Mesothelial cell of epicardium (in vitro differentiated cells): Measurements from ENCODE around the gene KCNK15. TPM values are rescaled to one million over a fixed set of nuclear protein-coding genes. Genes with fewer than 3 reads are reported as not detected.

Source experiments
- DNase-seq, 2 experiments: peaks; one replicate each; pipeline ENCODE4 v3.0.0; 2021; ENCODE audit warnings: low spot score in 2 of 2; ENCODE audit not compliant: unreplicated experiment in 2 of 2
- H3K27ac Mint-ChIP-seq: 2 replicates; pipeline ENCODE4 v1.8.0; 2021; ENCODE audit warnings: mixed read lengths
- H3K27me3 Mint-ChIP-seq: 2 replicates; pipeline ENCODE4 v1.8.0; 2021; ENCODE audit warnings: low read depth, mixed read lengths
- H3K36me3 Mint-ChIP-seq: 2 replicates; pipeline ENCODE4 v1.8.0; 2021; ENCODE audit warnings: mixed read lengths
- H3K4me1 Mint-ChIP-seq: 2 replicates; pipeline ENCODE4 v1.8.0; 2021; ENCODE audit warnings: mixed read lengths
- H3K4me3 Mint-ChIP-seq: 2 replicates; pipeline ENCODE4 v1.8.0; 2021; ENCODE audit warnings: mild to moderate bottlenecking, moderate library complexity, mixed read lengths
- H3K9me3 Mint-ChIP-seq: 2 replicates; pipeline ENCODE4 v1.8.0; 2021; ENCODE audit warnings: mixed read lengths
- CTCF ChIP-seq: fragments of 200-600 bp; sonication (generic); IDR thresholded peaks from one replicate; pipeline ENCODE4 v1.5.0; 2021; ENCODE audit warnings: antibody characterized with exemption; ENCODE audit not compliant: unreplicated experiment
- total RNA-seq: library from RNA; stranded (reverse); gene quantifications from 3 replicates; pipeline ENCODE4 v1.2.1, GENCODE V29; 2021

KCNK15 gene
- total RNA-seq, 1 donor from 2014 or later, result 0.27 TPM

GRCh38 chr20:44701118-44701857, 44.4 kb upstream of the KCNK15 start:
- DNase-seq, result no peak
- H3K27ac Mint-ChIP-seq, result no peak overlapping the region
- no peaks in the 10 kb centered on the region for H3K27me3 Mint-ChIP-seq

GRCh38 chr20:44701858-44702256, 43.8 kb upstream of the KCNK15 start:
- Mint-ChIP-seq H3K27me3 (no peaks in the 10 kb centered on the region), H3K9me3 (no peaks in the 10 kb centered on the region), H3K4me3 (no peak overlapping the region), H3K36me3 (no peaks in the 10 kb centered on the region), H3K27ac (no peak overlapping the region), H3K4me1 (peaks cover 10% of the 10 kb centered on the region)
- DNase-seq, result no peak
- no peak for TF ChIP-seq CTCF

More at GRCh38 chr20:44701118-44701857, 44.4 kb upstream of the KCNK15 start:
- H3K4me1 Mint-ChIP-seq, result peaks cover 10% of the 10 kb centered on the region
- no peak overlapping the region for H3K4me3 Mint-ChIP-seq
- TF ChIP-seq CTCF, result no peak
- no peaks in the 10 kb centered on the region for H3K36me3 Mint-ChIP-seq
- H3K9me3 Mint-ChIP-seq, result no peaks in the 10 kb centered on the region

GRCh38 chr20:44702776-44703175, 42.9 kb upstream of the KCNK15 start:
- H3K27ac Mint-ChIP-seq, result no peak overlapping the region
- H3K27me3 Mint-ChIP-seq, result no peaks in the 10 kb centered on the region
- no peak overlapping the region for H3K4me3 Mint-ChIP-seq
- no peak for DNase-seq
- TF ChIP-seq CTCF, result no peak
- peaks cover 10% of the 10 kb centered on the region for H3K4me1 Mint-ChIP-seq
- H3K9me3 Mint-ChIP-seq, result no peaks in the 10 kb centered on the region
- H3K36me3 Mint-ChIP-seq, result no peaks in the 10 kb centered on the region

GRCh38 chr20:44703183-44703925, 42.3 kb upstream of the KCNK15 start:
- Mint-ChIP-seq H3K9me3 (no peaks in the 10 kb centered on the region), H3K4me1 (peaks cover 10% of the 10 kb centered on the region), H3K27ac (no peak overlapping the region), H3K27me3 (no peaks in the 10 kb centered on the region), H3K36me3 (no peaks in the 10 kb centered on the region), H3K4me3 (no peak overlapping the region)
- TF ChIP-seq CTCF, result no peak
- no peak for DNase-seq

- DNase-seq, result no peak
- Mint-ChIP-seq H3K27me3 (no peaks in the 10 kb centered on the region), H3K36me3 (no peaks in the 10 kb centered on the region), H3K4me3 (no peak overlapping the region), H3K9me3 (no peaks in the 10 kb centered on the region), H3K27ac (no peak overlapping the region), H3K4me1 (peaks cover 10% of the 10 kb centered on the region)
- TF ChIP-seq CTCF, result no peak
Measured at GRCh38 chr20:44703956-44704488, 41.6 kb upstream of the KCNK15 start.
